Liver (tissue), 9 donors: ENCODE results near the gene KEAP1. TPM values are rescaled to one million over a fixed set of nuclear protein-coding genes. Genes with fewer than 3 reads are reported as not detected.
"Not testable (repeated sequence)": the region's sequence is repeated elsewhere in the genome, so short reads cannot be mapped to it uniquely, and the experiment has no call there.

Experiments
- DNase-seq: peaks from one replicate; pipeline ENCODE4 v3.0.0-alpha.2; 2017; ENCODE audit warnings: low spot score
- H3K27ac ChIP-seq, 2 donors: one replicate each; pipeline ENCODE4 v1.7.0; 2013; ENCODE audit warnings: inconsistent platforms in 2 of 2, low read length in 2 of 2, control low read depth in 1 of 2, low read depth in 1 of 2, mild to moderate bottlenecking in 1 of 2
- H3K27me3 ChIP-seq, 4 donors: one replicate each; pipeline versions ENCODE4 v1.6.1 to v1.7.0; 2013; ENCODE audit warnings: low read length in 3 of 4, inconsistent platforms in 1 of 4, mild to moderate bottlenecking in 1 of 4, moderate library complexity in 1 of 4; ENCODE audit not compliant: control insufficient read depth in 4 of 4, insufficient read depth in 4 of 4
- H3K36me3 ChIP-seq, 4 donors: one replicate each; pipeline versions ENCODE4 v1.6.1 to v1.7.0; 2013; ENCODE audit warnings: low read length in 3 of 4, mild to moderate bottlenecking in 3 of 4, low read depth in 1 of 4, moderate library complexity in 1 of 4; ENCODE audit not compliant: control insufficient read depth in 4 of 4, insufficient read depth in 3 of 4
- H3K4me1 ChIP-seq, 4 donors: one replicate each; pipeline versions ENCODE4 v1.6.1 to v1.7.0; 2013; ENCODE audit warnings: low read length in 3 of 4, mild to moderate bottlenecking in 3 of 4, moderate library complexity in 1 of 4; ENCODE audit not compliant: control insufficient read depth in 4 of 4, insufficient read depth in 4 of 4
- H3K4me3 ChIP-seq, 3 donors: one replicate each; pipeline versions ENCODE4 v1.6.1 to v1.7.0; 2013; ENCODE audit warnings: low read length in 3 of 3, control low read depth in 1 of 3, low read depth in 1 of 3, mild to moderate bottlenecking in 1 of 3
- H3K9ac ChIP-seq, 2 donors: one replicate each; pipeline ENCODE4 v1.7.0; 2013; ENCODE audit warnings: low read length in 2 of 2, mild to moderate bottlenecking in 2 of 2, moderate library complexity in 2 of 2, control low read depth in 1 of 2, low read depth in 1 of 2
- H3K9me3 ChIP-seq, 4 donors: one replicate each; pipeline versions ENCODE4 v1.6.1 to v1.7.0; 2013; ENCODE audit warnings: low read length in 3 of 4; ENCODE audit not compliant: control insufficient read depth in 4 of 4
- EGR1 ChIP-seq, 2 donors: IDR thresholded peaks; 2 replicates each; pipeline ENCODE4 v1.6.1; 2016 to 2018; ENCODE audit warnings: antibody characterized with exemption in 2 of 2, low read depth in 2 of 2
- FOXA1 ChIP-seq: IDR thresholded peaks from 2 replicates; pipeline ENCODE4 v1.6.1; 2016; ENCODE audit warnings: antibody characterized with exemption
- FOXA2 ChIP-seq: IDR thresholded peaks from 2 replicates; pipeline ENCODE4 v1.6.1; 2016; ENCODE audit warnings: antibody characterized with exemption
- GABPA ChIP-seq, 2 donors: IDR thresholded peaks in 1 of 2; conservative IDR thresholded peaks in 1 of 2; 2 replicates each; pipeline ENCODE4 v1.6.1; 2016; ENCODE audit warnings: antibody characterized with exemption in 2 of 2, mild to moderate bottlenecking in 1 of 2, moderate library complexity in 1 of 2
- HNF4A ChIP-seq, 2 donors: conservative IDR thresholded peaks; 2 replicates each; pipeline ENCODE4 v1.6.1; 2016; ENCODE audit warnings: antibody characterized with exemption in 2 of 2, mild to moderate bottlenecking in 2 of 2
- HNF4G ChIP-seq: IDR thresholded peaks from 2 replicates; pipeline ENCODE4 v1.6.1; 2016; ENCODE audit warnings: antibody characterized with exemption
- JUND ChIP-seq, 2 donors: IDR thresholded peaks; 2 replicates each; pipeline ENCODE4 v1.6.1; 2016; ENCODE audit warnings: antibody characterized with exemption in 2 of 2
- NR2F2 ChIP-seq: IDR thresholded peaks from 2 replicates; pipeline ENCODE4 v1.6.1; 2016; ENCODE audit warnings: antibody characterized with exemption
- RAD21 ChIP-seq, 2 donors: IDR thresholded peaks; 2 replicates each; pipeline ENCODE4 v1.6.1; 2016; ENCODE audit warnings: antibody characterized with exemption in 2 of 2, mild to moderate bottlenecking in 2 of 2
- RXRA ChIP-seq, 2 donors: IDR thresholded peaks; 2 replicates each; pipeline ENCODE4 v1.6.1; 2017 to 2018; ENCODE audit warnings: antibody characterized with exemption in 2 of 2, mild to moderate bottlenecking in 1 of 2
- SP1 ChIP-seq: IDR thresholded peaks from 2 replicates; pipeline ENCODE4 v1.6.1; 2018; ENCODE audit warnings: antibody characterized with exemption, mild to moderate bottlenecking
- TAF1 ChIP-seq: conservative IDR thresholded peaks from 2 replicates; pipeline ENCODE4 v1.6.1; 2016; ENCODE audit warnings: antibody characterized with exemption, mild to moderate bottlenecking
- YY1 ChIP-seq: IDR thresholded peaks from 2 replicates; pipeline ENCODE4 v1.6.1; 2016; ENCODE audit warnings: antibody characterized with exemption, mild to moderate bottlenecking
- WGBS: extraction: QIAGEN DNeasy Blood & Tissue Kit; methylation state at CpG from one replicate; pipeline ENCODE4 v1.1.7; 2013; 5-methylcytosine and 5-hydroxymethylcytosine counted together
- polyA plus RNA-seq, 2 donors: library from polyadenylated mRNA; stranded (reverse) in 1 of 2; unstranded in 1 of 2; fragments of 200-250 nt in 1 of 2; fragments of >200 nt in 1 of 2; fragmentation: Nextera tagmentation in 1 of 2; extraction: Ambion mirVana in 1 of 2; gene quantifications; one replicate each; pipeline versions ENCODE4 v1.2.1 to v1.2.3, GENCODE V29; 2013 to 2015
- total RNA-seq, 2 donors: library from RNA; depleted of rRNA; stranded (reverse); fragments of >200 nt; gene quantifications; one replicate each; pipeline ENCODE4 v1.2.3, GENCODE V29; 2014
- TF ChIP-seq, protein P1 (sequence below): IDR thresholded peaks from 2 replicates; pipeline ENCODE4 v1.6.1; 2016; ENCODE audit warnings: antibody characterized with exemption, mild to moderate bottlenecking
- TF ChIP-seq, protein P2 (sequence below): IDR thresholded peaks from 2 replicates; pipeline ENCODE4 v1.6.1; 2016; ENCODE audit warnings: antibody characterized with exemption
- TF ChIP-seq, protein P3 (sequence below): IDR thresholded peaks from 2 replicates; pipeline ENCODE4 v1.6.1; 2016; ENCODE audit warnings: antibody characterized with exemption
- TF ChIP-seq, protein P4 (sequence below): IDR thresholded peaks from 2 replicates; pipeline ENCODE4 v1.6.1; 2016; ENCODE audit warnings: antibody characterized with exemption
- TF ChIP-seq, protein P5 (sequence below): fragments of 150-350 bp; IDR thresholded peaks from 2 replicates; pipeline ENCODE4 v1.5.1; 2017; ENCODE audit warnings: improper control_type of control experiment, low read depth, low read length; ENCODE audit not compliant: missing input control
- donor health status: healthy.
- donor health status: healthy.
- donor health status: healthy.
- donor health status: healthy.
- donor health status: healthy.

Gene KEAP1
- total and polyA plus RNA-seq, 4 donors: 44.3 to 62.3 (median 48.0) TPM

DNA sequence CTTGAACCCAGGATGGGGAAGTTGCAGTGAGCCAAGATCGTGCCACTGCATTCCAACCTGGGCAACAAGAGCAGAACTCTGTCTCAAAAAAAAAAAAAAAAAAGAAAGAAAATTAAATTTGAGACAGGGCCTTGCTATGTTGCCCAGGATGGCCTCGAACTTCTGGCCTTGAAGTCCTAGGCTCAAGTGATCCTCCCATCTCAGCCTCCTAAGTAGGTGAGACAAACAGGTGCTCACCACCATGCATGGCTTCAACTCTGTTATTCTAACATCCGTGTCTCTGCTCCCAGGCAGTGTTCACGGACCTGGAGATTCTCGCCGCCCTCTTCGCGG lies 42.5 kb downstream of the KEAP1 start:
- Histone ChIP-seq H3K27me3 (no peaks in the 10 kb centered on the region), H3K9me3 (no peaks in the 10 kb centered on the region), H3K9ac (no peak overlapping the region), H3K4me1 (peaks cover 0 to 6% (median 5%) of the 10 kb centered on the region in 4 donors), H3K36me3 (peaks cover 0 to 3% (median 0%) of the 10 kb centered on the region in 4 donors), H3K27ac (no peak overlapping the region), H3K4me3 (no peak overlapping the region)
- DNase-seq: no peak
- WGBS: 57% methylated on average over 8 of the region's 8 CpGs
- TF ChIP-seq JUND (IDR thresholded peaks at IDR 0.05): no peak
- TF ChIP-seq EGR1 (IDR thresholded peaks at IDR 0.05; ENCODE audit: low read depth in 2 of 2): no peak
- TF ChIP-seq, protein P1, sequence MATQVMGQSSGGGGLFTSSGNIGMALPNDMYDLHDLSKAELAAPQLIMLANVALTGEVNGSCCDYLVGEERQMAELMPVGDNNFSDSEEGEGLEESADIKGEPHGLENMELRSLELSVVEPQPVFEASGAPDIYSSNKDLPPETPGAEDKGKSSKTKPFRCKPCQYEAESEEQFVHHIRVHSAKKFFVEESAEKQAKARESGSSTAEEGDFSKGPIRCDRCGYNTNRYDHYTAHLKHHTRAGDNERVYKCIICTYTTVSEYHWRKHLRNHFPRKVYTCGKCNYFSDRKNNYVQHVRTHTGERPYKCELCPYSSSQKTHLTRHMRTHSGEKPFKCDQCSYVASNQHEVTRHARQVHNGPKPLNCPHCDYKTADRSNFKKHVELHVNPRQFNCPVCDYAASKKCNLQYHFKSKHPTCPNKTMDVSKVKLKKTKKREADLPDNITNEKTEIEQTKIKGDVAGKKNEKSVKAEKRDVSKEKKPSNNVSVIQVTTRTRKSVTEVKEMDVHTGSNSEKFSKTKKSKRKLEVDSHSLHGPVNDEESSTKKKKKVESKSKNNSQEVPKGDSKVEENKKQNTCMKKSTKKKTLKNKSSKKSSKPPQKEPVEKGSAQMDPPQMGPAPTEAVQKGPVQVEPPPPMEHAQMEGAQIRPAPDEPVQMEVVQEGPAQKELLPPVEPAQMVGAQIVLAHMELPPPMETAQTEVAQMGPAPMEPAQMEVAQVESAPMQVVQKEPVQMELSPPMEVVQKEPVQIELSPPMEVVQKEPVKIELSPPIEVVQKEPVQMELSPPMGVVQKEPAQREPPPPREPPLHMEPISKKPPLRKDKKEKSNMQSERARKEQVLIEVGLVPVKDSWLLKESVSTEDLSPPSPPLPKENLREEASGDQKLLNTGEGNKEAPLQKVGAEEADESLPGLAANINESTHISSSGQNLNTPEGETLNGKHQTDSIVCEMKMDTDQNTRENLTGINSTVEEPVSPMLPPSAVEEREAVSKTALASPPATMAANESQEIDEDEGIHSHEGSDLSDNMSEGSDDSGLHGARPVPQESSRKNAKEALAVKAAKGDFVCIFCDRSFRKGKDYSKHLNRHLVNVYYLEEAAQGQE: no peak
- TF ChIP-seq NR2F2: no peak
- no peak for TF ChIP-seq RAD21 (IDR thresholded peaks at IDR 0.05)
- TF ChIP-seq HNF4A (conservative IDR thresholded peaks at IDR 0.05): no peak
- no peak for TF ChIP-seq YY1
- no peak for TF ChIP-seq FOXA1
- TF ChIP-seq, protein P2, sequence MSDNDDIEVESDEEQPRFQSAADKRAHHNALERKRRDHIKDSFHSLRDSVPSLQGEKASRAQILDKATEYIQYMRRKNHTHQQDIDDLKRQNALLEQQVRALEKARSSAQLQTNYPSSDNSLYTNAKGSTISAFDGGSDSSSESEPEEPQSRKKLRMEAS: no peak
- TF ChIP-seq, protein P3, sequence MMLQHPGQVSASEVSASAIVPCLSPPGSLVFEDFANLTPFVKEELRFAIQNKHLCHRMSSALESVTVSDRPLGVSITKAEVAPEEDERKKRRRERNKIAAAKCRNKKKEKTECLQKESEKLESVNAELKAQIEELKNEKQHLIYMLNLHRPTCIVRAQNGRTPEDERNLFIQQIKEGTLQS: no peak
- TF ChIP-seq, protein P4, sequence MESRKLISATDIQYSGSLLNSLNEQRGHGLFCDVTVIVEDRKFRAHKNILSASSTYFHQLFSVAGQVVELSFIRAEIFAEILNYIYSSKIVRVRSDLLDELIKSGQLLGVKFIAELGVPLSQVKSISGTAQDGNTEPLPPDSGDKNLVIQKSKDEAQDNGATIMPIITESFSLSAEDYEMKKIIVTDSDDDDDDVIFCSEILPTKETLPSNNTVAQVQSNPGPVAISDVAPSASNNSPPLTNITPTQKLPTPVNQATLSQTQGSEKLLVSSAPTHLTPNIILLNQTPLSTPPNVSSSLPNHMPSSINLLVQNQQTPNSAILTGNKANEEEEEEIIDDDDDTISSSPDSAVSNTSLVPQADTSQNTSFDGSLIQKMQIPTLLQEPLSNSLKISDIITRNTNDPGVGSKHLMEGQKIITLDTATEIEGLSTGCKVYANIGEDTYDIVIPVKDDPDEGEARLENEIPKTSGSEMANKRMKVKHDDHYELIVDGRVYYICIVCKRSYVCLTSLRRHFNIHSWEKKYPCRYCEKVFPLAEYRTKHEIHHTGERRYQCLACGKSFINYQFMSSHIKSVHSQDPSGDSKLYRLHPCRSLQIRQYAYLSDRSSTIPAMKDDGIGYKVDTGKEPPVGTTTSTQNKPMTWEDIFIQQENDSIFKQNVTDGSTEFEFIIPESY: no peak
- TF ChIP-seq, protein P5, sequence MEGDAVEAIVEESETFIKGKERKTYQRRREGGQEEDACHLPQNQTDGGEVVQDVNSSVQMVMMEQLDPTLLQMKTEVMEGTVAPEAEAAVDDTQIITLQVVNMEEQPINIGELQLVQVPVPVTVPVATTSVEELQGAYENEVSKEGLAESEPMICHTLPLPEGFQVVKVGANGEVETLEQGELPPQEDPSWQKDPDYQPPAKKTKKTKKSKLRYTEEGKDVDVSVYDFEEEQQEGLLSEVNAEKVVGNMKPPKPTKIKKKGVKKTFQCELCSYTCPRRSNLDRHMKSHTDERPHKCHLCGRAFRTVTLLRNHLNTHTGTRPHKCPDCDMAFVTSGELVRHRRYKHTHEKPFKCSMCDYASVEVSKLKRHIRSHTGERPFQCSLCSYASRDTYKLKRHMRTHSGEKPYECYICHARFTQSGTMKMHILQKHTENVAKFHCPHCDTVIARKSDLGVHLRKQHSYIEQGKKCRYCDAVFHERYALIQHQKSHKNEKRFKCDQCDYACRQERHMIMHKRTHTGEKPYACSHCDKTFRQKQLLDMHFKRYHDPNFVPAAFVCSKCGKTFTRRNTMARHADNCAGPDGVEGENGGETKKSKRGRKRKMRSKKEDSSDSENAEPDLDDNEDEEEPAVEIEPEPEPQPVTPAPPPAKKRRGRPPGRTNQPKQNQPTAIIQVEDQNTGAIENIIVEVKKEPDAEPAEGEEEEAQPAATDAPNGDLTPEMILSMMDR: no peak
- no peak for TF ChIP-seq SP1
- TF ChIP-seq HNF4G: no peak
- no peak for TF ChIP-seq FOXA2
- TF ChIP-seq GABPA (IDR thresholded peaks at IDR 0.05 in 1 of 2, conservative IDR thresholded peaks at IDR 0.05 in 1 of 2): no peak
- TF ChIP-seq TAF1: no peak
- no peak for TF ChIP-seq RXRA (IDR thresholded peaks at IDR 0.05)

DNA sequence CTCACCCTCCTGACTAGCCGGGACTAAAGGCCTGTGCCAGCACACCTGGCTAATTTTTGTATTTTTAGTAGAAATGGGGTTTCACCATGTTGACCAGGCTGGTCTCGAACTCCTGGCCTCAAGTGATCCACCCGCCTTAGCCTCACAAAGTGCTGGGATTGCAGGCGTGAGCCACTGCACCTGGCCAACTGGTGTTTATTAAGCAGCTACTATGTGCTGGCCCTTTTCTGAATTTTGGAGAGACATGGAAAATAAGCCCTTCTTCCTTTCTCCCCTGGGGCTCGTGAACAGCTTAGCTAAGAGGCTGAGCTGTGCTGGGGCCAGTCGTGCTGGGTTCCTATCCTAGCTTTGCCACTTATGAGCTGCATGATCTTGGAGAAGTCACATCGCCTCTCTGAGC lies 44.4 kb downstream of the KEAP1 start:
- WGBS: 94% methylated on average over 7 of the region's 7 CpGs
- not testable (repeated sequence) for H3K36me3 ChIP-seq

More for the DNA sequence above, 44.4 kb downstream of the KEAP1 start:
- not testable (repeated sequence) for H3K27me3 ChIP-seq, DNase-seq, H3K4me3 ChIP-seq, H3K4me1 ChIP-seq, H3K27ac ChIP-seq, H3K9ac ChIP-seq, H3K9me3 ChIP-seq
